ENCODE measurements around the gene SYNGR4.
"Not testable (repeated sequence)": the region's sequence is repeated elsewhere in the genome, so short reads cannot be mapped to it uniquely, and the experiment has no call there.

SYNGR4 gene

DNA sequence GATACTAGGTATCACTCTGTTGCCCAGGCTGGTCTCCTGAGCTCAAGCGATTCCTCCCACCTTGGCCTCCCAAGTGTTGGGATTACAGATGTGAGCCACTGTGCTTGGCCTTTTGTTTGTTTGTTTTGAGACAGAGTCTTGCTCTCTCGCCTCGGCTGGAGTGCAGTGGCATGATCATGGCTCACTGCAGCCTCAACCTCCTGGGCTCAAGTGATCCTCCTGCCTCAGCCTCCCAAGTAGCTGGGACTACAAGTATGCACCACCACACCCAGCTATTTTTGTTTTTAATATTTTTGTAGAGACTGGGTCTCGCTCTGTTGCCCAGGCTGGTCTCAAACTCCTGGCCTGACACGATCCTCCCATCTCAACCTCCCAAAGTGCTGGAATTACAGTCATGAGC, 7.6 kb downstream of the SYNGR4 start:
- not testable (repeated sequence) for DNase-seq

DNA sequence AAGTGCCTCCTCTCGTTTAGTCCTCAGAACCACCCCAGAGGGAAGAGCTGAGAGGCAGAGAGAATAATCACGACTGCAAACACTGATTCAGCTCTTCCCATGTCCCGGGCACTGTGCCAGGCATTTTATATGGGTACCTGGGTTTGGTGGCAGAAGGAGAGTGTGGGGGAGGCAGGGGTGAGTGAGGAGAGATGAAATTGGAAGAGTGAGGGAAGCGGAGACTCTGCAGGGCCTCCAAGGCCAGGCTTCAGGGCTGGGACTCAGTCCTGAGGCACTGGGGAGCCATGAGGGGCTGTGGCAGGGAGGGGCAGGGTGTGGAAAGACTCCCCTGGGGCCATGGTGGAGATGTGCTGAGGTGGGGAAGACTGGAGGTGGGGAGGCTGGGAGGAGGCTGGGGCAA, 8.7 kb downstream of the SYNGR4 start:
- DNase-seq = no peak

DNA sequence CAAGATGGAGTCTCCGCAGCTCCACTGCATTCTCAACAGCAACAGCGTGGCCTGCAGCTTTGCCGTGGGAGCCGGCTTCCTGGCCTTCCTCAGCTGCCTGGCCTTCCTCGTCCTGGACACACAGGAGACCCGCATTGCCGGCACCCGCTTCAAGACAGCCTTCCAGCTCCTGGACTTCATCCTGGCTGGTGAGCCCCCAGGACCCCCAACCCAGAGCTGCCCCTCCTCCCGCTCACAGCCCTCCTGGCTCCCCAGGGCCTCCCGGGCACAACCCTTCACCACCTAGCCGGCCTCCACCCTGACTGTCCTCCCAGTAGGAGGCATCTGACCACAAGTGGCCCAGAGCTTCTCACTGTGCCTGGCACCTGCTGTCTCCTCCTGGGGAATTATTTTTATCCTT, 9.4 kb downstream of the SYNGR4 start:
- no peak for DNase-seq

DNA sequence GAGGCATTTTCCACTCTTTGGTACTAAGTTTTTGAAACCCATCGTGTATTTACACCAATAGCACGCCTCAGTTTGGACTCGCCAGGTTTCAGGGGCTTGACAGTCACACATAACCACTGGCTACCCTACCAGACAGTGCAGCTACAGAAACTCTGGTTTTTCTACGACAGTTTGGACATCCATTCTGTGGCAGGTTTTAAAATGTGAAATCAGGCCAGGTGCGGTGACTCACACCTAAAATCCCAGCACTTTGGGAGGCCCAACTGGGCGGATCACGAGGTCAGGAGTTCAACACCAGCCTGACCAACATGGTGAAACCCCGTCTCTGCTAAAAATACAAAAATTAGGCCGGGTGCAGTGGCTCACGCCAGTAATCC, 14.0 kb downstream of the SYNGR4 start:
- no peak for DNase-seq

DNA sequence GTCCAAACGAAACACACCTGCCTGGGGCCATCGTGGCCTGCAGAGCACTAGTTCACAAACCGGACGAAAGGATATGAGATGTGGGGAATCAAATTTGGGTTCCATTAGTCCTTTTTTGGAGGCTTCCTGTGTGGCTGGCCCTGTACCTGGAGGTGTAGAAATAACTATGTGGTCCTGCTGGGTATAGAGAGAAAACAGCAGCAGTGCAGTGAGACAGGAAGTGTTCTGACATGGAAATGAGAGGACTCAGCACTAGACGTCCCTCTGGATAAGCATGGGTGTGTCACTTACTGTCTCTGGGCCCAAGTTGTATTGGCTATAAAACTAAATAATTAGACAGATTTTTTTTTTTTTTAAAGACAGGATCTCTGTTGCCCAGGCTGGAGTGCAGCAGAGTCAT, 14.9 kb downstream of the SYNGR4 start:
- no peak for DNase-seq

DNA sequence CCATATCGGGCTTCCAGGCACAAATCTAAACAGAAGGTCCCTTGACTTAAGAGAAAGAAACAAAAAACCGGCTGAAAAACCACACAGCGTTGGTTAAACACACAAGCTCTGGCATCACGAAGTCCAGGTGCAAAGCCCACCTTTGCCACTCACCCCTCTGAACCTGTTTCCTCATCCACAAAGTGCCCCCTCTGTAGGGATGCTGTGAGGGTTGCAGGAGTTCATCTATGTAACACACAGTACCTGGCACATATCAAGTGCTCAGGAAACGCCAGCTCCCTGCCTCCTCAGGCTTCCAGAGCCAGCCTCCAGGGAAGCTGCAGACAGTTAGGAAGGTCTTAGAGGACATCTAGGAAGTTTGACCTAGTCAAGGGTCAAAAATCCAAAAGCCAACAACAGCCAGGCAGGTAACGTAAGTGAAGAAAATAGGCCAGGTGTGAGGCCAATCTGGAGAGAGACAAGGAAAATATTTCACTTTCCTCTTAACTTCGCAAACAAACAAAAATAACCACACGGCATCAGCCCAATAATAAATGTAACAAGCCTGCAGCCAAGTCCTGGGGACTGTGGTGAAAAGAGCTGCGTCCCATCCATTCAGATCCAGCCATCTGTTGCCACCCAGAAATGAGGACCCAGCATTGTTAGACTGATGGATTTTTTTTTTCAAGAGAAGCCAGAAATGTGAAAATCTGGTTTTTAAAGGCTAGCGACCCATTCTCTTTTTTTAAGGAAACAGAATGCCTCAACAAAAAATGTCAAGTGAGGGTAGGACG, 17.2 kb downstream of the SYNGR4 start:
- DNase-seq = no peak

DNA sequence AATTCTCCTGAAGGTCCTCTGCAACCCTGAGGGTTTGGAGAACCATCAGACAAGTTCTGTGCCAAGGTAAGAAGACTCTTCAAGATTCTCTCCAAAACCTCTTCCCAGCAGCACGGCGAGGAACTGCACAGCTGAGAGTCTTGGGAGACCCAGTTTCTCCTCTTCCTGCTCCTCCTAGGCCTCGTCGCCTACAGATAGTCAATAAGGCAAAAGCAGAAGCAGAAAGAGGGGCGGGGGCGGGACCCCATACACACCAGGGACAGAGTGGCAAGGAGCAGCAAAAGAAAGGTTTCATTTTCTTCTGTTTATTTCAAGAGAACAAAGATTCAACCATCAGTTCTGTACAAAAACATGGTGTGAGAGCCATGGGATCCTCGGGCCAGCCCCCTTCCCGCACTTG, 18.1 kb downstream of the SYNGR4 start:
- no peak for DNase-seq

DNA sequence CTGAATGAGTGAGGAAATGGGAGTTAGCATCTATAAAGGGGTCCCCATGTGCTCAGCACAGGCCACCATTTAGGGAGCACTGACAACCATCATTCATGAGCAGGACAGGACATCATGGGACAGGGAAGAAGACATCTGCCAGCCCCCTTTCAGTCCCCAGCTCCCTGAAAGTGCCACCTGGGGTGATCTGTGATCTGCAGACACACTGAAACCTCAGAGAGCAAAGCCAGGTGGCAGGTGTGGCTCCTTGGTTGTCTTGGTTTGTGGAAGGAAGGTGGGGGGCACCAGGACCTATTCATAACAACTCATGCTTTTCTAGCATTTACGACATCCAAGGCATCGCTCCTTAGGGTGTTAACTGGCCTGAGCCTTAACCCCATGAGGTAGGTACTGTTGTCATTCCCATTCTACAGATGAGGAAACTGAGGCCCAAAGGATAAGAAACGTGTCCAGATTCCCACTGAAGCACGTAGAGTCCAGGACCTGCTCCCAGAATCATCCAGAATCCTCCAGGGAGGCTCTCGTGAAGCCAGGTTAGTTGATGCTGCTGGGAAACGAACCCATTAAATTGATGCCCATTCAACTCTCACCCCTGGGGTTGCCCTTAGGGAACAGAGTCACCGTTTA, 21.4 kb downstream of the SYNGR4 start:
- no peak for DNase-seq

DNA sequence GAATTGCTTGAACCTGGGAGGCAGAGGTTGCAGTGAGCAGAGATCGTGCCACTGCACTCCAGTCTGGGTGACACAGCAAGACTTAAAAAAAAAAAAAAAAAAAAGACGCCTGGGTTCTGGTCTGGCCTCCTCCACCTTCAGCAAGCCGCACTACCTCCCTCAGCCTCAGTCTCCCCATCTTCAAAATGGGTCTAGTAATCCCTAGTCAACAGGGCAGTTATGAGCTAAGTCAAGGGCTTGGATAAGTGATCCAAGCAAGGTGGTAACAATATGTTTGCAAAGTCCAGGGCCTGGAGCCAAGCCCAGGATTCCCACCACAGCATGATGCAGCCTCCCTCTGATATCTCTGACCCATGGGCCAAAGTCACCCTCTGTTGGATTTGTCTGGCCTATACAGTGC, 22.8 kb downstream of the SYNGR4 start:
- no peak for DNase-seq

DNA sequence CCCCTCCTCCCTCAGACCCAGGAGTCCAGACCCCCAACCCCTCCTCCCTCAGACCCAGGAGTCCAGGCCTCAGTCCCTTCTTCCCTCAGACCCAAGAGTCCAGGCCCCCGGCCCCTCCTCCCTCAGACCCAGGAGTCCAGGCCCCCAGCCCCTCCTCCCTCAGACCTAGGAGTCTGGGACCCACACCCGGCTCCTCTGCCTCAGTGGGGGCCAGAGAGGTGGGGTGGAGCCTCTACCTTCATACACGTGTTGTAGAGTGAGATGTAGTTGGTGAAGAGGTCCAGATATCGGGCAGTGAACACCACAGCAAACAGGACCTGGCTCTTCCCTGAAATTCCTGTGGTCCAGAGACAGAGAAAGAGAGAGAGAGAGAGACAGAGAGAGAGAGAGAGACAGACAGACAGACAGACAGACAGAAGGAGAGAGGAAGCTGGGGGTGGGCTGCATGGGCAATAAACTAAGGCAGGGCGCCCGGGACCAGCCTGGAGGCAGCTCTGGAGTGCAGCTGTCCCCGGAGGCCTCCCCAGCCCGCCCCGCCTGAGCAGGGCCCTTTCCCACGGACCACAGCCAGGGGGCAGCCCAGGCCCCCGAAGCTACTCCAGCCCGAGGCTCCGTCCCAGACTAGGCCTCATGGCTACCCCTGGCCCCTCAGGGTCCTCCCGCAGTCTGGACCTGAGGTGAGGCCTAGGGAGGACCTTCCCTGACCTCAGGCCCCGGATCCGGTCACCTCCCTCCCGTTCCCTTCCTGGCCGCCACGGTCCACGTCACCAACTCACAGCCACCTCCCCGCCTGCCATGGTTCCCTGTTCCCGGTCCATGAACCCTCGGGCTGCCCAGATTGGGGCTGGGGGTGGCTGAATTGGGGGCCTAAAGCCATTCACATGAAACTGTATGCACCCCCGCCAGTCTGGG, 26.3 kb downstream of the SYNGR4 start:
- peak; percentile 56 for DNase-seq

DNA sequence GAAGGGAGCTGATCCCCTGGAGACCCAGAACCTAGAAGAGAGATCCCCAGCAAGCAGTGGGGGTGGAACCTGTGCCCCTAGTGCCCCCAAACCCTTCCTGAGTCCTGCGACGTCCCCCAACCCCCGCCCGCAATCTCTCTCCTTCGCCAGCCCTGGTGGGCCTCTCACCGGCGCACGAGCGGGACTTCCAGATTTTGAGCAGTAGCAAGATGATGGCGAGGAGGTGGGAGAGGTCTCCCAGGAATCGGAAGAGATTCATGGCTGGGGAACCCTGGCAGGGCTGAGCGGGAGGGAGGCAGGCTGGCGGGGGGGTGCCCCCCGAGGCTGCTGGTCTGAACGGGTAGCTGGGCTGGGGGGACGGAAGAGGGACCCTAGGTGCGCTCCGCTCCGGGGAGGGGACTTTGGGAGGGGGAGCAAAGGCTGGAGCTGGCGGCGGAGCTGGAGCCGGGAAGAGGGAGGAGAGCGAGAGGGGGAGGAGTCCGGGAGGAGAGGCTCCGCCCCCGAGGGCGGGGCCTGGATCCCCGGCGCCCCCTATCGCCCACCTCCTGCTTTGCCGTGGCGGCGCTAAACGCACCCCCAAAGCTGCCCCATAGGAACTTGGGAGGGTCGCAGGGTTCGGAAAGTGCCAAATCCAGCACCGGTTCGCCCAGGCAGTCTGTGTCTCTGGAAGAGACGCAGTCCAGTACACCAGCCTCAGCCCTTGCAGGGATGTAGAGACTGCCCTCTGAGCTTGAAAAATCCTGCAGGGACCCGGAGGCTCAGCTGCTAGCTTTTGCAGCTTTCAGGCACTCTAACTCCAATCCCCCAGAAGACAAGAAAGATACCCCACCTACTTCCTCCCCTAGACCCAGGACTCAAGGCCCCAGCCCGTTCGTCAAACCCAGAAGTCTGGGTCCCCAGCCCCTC, 27.2 kb downstream of the SYNGR4 start, which contains the start of gene KDELR1:
Gene KDELR1 (minus strand): TSS at position 452 of the 906 bp plus-strand sequence. CDS start 193 bp downstream, at position 259.
- peak; percentile 68 for DNase-seq

DNA sequence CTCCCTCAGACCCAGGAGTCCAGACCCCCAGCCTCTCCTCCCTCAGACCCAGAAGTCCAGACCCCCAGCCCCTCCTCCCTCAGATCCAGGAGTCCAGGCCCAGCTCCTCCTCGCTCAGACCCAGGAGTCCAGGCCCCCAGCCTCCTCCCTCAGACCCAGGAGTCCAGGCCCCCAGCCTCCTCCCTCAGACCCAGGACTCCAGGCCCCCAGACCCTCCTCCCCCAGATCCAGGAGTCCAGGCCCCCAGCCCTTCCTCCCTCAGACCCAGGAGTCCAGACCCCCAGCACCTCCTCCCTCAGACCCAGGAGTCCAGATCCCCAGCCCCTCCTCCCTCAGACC, 27.8 kb downstream of the SYNGR4 start:
- DNase-seq = not testable (repeated sequence)

DNA sequence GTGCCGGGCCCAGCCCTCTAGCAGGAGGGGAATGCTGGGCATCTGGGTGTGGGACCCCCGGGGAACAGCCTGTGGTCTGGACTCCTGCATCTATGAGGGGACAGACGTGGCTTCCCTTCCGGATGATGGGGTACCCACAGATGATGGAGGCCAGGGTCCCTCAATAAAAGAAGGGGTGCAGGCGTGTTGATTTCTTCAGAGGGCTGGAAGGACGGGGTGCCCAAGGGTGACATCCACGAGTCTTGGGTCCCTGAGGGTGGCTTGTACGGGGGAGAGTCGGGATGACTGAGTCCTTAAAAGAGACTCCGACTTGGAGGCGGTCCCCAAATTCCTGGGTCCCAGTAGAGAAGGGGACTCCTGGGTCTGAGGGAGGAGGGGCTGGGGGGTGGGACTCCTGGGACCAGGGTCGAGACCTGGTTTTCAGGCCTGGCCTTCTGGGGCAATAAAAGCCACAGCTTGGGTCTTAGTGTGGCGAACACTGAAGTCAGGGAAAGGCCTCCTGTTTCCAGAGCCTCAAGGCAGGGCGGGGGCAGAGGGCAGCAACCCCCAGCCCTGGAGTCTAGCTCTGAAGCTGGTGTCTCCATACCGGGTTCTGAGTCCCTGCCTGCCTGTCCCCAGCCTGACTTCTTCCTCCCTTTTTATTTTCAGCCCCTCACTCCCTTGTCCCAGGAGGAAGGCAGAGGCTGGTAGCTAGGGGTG, 28.8 kb downstream of the SYNGR4 start:
- no peak for DNase-seq

DNA sequence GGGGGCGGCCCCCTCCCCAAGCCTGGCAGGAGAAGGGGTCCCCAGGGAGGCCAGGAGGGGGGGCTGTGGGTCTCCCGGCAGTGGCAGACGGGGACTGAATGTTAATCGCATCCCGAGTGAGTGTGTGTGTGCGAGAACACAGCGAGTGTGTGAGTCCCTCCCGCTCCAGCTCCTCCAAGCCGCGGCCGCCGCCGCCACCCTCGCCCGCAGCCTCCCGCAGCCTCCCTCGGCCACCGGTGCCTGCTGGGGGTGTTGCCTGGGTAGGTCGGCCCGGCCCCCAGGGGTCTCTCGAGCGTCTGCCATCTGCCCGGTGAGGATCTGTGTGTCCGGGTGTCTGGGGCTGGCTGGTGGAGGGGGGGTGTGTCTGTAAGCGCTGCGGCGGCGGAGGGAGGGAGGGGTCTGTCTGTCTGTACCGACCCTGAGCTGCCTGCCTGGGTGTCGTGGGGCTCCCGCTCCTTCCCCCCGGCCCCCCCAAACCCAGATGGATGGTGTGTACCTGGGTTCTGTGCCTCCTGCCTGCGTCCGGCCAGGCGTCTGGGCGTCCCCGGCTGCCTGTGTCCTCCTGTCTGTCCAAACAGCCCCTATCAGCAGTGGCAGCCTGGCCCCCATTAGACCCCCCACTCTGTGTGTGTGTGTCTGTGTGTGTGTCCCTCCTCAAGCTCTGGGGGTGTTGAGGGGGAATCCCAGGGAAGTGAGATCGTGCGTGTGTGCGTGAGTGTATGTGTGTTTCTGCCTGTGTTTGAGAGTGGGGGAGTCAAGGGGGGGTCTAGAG, 29.6 kb downstream of the SYNGR4 start, which contains the start of gene GRIN2D:
Gene GRIN2D (plus strand): TSS at position 110 of the 772 bp plus-strand sequence. CDS start 4,725 bp downstream, outside the sequence.
- no peak for DNase-seq

DNA sequence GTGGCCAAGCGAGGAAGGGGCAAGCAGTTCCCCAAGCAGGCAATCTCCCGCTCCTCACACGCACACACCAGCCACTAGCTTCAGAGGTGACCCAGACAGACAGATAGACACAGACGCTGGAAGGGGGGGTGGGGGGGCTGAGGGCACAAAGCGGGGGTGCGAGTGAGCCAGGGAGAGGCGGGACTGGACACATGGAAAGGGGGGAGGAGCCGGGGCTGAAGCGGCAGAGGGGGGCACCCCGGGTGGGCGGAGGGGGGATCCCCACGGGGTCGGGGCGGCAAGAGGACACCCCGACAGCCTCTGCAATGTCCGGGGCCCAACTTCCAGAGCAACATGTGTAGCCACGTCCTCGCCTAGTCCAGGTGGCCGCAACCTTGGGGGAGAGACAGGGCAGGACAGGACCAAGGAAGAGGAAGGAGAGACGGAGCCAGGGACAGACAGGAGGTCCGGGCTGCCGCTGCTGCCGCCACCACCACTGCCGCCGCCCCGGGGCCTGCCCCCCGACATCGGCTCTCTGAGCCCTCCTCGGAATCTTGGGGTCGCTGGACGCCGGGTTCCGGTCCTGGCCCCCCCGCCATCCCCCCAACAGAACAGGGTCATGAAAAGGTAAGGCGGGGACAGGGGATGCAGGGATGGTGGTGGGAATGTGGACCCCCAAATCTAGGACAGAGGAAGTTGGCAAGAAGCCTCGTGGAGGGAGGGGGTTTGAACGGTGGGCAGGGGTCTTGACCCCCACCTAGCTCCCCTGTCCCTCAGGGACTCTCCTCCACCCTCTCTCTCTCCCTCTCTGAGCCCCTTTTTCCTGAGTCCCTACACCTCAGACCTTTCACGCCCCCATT, 30.4 kb downstream of the SYNGR4 start:
- no peak for DNase-seq

DNA sequence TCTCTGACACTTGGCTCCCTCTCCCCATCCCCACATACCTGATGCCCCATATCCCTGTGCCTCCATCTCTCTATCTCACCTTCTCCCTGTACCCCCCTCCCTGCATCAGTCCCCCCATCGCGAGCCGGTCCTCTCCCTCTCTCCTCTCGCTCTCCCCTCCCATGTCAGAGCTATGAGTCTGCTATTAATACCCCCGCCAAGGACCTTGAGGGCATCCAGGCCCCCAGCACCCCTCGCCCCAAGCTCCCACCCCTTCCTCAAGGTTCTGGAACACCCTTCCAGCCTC, 30.9 kb downstream of the SYNGR4 start:
- DNase-seq = no peak

DNA sequence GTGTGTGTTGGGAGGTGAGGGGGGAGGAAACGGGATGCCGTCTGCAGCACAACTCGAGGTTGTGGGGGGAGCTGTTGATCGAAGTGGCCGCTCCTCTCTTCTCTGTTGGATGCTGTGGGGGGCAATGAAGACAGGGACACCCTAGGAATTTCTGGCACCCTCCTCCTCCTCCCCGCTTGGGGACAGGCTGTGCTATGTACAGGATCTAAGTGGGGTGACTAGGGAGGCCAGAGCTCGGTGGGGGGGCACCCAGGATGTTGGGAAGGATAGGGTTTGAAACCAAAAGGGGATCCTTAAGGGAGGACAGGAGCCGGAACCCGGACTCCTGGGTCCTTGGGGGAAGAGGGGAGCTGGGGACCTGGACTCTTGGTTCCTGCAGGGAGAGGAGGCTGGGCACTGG, 31.3 kb downstream of the SYNGR4 start:
- no peak for DNase-seq

DNA sequence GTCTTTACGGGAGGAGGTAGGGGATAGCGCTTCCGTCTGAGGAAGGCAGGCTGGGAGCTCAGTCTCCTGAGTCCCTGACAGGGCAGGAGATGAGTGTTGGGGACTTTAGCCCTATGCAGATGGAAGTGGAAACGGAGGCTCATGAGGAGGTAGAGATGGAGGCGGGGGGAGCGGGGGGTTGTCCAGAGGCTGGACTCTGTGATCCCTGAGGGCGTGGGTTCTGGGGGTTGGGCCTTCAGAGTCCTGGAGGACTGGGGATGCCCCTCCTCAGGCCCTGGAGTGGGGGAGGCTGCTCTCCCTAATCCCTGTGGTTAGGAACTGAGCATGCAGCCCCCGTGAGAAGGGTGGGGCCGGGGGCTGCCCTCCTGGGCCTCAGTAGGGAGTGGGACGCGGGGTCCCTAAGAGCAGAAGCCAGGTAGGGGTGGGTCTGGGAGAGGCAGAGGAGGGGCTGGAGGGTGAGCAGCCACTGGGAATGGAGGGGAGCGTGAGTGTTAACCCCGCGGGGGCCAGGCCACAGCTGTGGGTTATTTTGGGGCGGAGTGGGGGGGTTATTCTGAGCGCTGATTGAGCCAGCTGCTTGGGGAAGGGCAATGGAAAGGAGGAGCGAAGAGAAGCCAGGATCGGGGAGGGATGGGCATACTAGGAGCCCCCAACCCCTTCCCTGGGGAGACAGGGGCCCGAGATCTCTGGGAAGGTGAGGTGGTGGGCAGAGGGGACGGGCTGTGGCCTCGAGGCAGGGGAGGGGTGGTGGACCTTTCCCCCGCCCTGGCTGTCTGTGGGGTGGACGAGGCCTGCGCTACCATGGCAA, 32.1 kb downstream of the SYNGR4 start:
- DNase-seq = no peak

DNA sequence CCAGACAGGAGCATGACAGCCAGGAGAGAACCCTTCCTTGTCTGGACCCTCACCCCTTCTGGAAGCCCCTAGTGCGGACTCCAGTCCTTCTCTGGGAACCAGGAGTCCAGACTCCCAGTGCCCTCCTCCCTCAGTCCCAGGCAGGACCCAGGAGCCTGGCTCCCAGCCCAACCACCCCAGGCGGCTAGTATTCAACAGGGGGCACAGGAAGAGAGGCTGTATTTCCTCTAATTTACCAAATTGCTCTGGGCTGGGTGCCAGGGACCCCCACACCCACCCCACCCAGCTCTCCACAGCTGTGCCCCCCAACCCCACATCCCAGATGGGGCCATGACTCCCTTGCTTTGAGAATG, 32.6 kb downstream of the SYNGR4 start:
- DNase-seq = no peak
